IMR-90 (cell line): Measurements from ENCODE around the gene ADAMTS13. TPM values are rescaled to one million over a fixed set of nuclear protein-coding genes. Genes with fewer than 3 reads are reported as not detected.
A peak's percentile ranks its signal among the peaks of the same experiment; 100 is the strongest.

ENCODE experiments used
- ATAC-seq: fragments of 200-7000 bp; cut with Tn5 transposase; 2 replicates; pipeline ENCODE4 v1.9.1; 2020; ENCODE audit warnings: low read depth, mild to moderate bottlenecking, moderate library complexity
- BruUV-seq: library from RNA; stranded (reverse); fragments of 400-500 nt; replicated peaks from 2 replicates; lab custom pipeline; 2021; lab: Mats Ljungman, UMichigan
- CTCF ChIA-PET: fragments of 300-600 bp; formaldehyde crosslinking; extraction: SDS; loops from one replicate; lab custom pipeline; 2021; ENCODE audit warnings: antibody characterized with exemption; lab: Yijun Ruan, JAX
- POLR2A ChIA-PET: fragments of 300-600 bp; sonication (Branson Sonifier 250); formaldehyde crosslinking; loops from one replicate; lab custom pipeline; 2022; ENCODE audit warnings: antibody characterized with exemption; ENCODE audit not compliant: unreplicated experiment; lab: Charles Lee
- DNase-seq: peaks from one replicate; pipeline ENCODE4 v3.0.0; 2013
- H2AFZ ChIP-seq: replicated peaks from 2 replicates; pipeline ENCODE3; 2013; ENCODE audit warnings: low read length, mild to moderate bottlenecking; ENCODE audit not compliant: poor library complexity
- H2AK5ac ChIP-seq: 2 replicates; pipeline ENCODE4 v1.6.1; 2013; ENCODE audit warnings: low read depth, low read length, inconsistent platforms
- H2AK9ac ChIP-seq: replicated peaks from 2 replicates; pipeline ENCODE3; 2013; ENCODE audit warnings: mild to moderate bottlenecking, low read depth, low read length, moderate library complexity; ENCODE audit not compliant: poor library complexity
- H2BK120ac ChIP-seq: 2 replicates; pipeline ENCODE4 v1.6.1; 2013; ENCODE audit warnings: low read depth, low read length, inconsistent platforms
- H2BK15ac ChIP-seq: 3 replicates; pipeline ENCODE4 v1.6.1; 2013; ENCODE audit warnings: low read depth, low read length, inconsistent platforms
- H2BK20ac ChIP-seq: 2 replicates; pipeline ENCODE4 v1.6.1; 2013; ENCODE audit warnings: low read depth, mild to moderate bottlenecking, inconsistent platforms, low read length, moderate library complexity
- H2BK5ac ChIP-seq: 2 replicates; pipeline ENCODE4 v1.6.1; 2013; ENCODE audit warnings: mild to moderate bottlenecking, low read depth, low read length, inconsistent platforms; ENCODE audit not compliant: poor library complexity, severe bottlenecking
- H3K14ac ChIP-seq: replicated peaks from 2 replicates; pipeline ENCODE4 v1.6.1; 2013; ENCODE audit warnings: low read depth, low read length, inconsistent platforms
- H3K18ac ChIP-seq: 2 replicates; pipeline ENCODE4 v1.6.1; 2013; ENCODE audit warnings: low read depth, low read length, control low read depth
- H3K23ac ChIP-seq: 2 replicates; pipeline ENCODE4 v1.6.1; 2013; ENCODE audit warnings: low read depth, low read length, inconsistent platforms
- H3K27ac ChIP-seq: 2 replicates; pipeline ENCODE4 v1.5.1; 2013; ENCODE audit warnings: mild to moderate bottlenecking, control low read depth, low read length; ENCODE audit not compliant: insufficient read depth
- H3K27me3 ChIP-seq: 2 replicates; pipeline ENCODE4 v1.6.1; 2013; ENCODE audit warnings: low read length; ENCODE audit not compliant: control insufficient read depth, insufficient read depth
- H3K36me3 ChIP-seq: 2 replicates; pipeline ENCODE4 v1.6.1; 2013; ENCODE audit warnings: low read length, mixed read lengths; ENCODE audit not compliant: control insufficient read depth, insufficient read depth
- H3K4ac ChIP-seq: 2 replicates; pipeline ENCODE4 v1.6.1; 2013; ENCODE audit warnings: low read depth, low read length, inconsistent platforms
- H3K4me1 ChIP-seq: 2 replicates; pipeline ENCODE4 v1.6.1; 2013; ENCODE audit warnings: low read length, mixed read lengths; ENCODE audit not compliant: control insufficient read depth, insufficient read depth
- H3K4me2 ChIP-seq: 2 replicates; pipeline ENCODE4 v1.6.1; 2013; ENCODE audit warnings: low read depth, mild to moderate bottlenecking, control low read depth, low read length, moderate library complexity
- H3K4me3 ChIP-seq: 2 replicates; pipeline ENCODE4 v1.5.1; 2013; ENCODE audit warnings: low read depth, mild to moderate bottlenecking, control low read depth, low read length, moderate library complexity; ENCODE audit not compliant: insufficient read depth
- H3K56ac ChIP-seq: 2 replicates; pipeline ENCODE4 v1.6.1; 2013; ENCODE audit warnings: low read length, inconsistent platforms; ENCODE audit not compliant: insufficient read depth; ENCODE audit errors: extremely low read depth
- H3K79me1 ChIP-seq, 2 experiments: 2 replicates each; pipeline ENCODE4 v1.6.1; 2013; ENCODE audit warnings: low read length in 2 of 2, inconsistent platforms in 1 of 2, low read depth in 1 of 2
- H3K9ac ChIP-seq: 2 replicates; pipeline ENCODE4 v1.6.1; 2013; ENCODE audit warnings: low read depth, low read length, control low read depth
- H3K9me1 ChIP-seq: 2 replicates; pipeline ENCODE4 v1.6.1; 2013; ENCODE audit warnings: low read length, inconsistent platforms; ENCODE audit not compliant: insufficient read depth
- H3K9me3 ChIP-seq: 2 replicates; pipeline ENCODE4 v1.6.1; 2013; ENCODE audit warnings: low read length; ENCODE audit not compliant: control insufficient read depth, insufficient read depth
- H4K20me1 ChIP-seq: 2 replicates; pipeline ENCODE4 v1.6.1; 2013; ENCODE audit warnings: low read length, inconsistent platforms; ENCODE audit not compliant: insufficient read depth
- H4K5ac ChIP-seq: 2 replicates; pipeline ENCODE4 v1.6.1; 2013; ENCODE audit warnings: mild to moderate bottlenecking, low read depth, low read length, control low read depth
- H4K8ac ChIP-seq, 2 experiments: 2 replicates each; pipeline ENCODE4 v1.6.1; 2013; ENCODE audit warnings: low read depth in 2 of 2, low read length in 2 of 2, control low read depth in 1 of 2, inconsistent platforms in 1 of 2
- H4K91ac ChIP-seq: 2 replicates; pipeline ENCODE4 v1.6.1; 2013; ENCODE audit warnings: low read depth, low read length, inconsistent platforms; ENCODE audit not compliant: insufficient read depth
- BHLHE40 ChIP-seq: fragments of 150-350 bp; IDR thresholded peaks from 2 replicates; pipeline ENCODE4 v1.6.1; 2016; ENCODE audit warnings: mild to moderate bottlenecking, low read depth, low read length
- CHD1 ChIP-seq: IDR thresholded peaks from 2 replicates; pipeline ENCODE4 v1.6.1; 2012; ENCODE audit warnings: low read depth, low read length, improper control_type of control experiment
- FOS ChIP-seq: fragments of 150-350 bp; IDR thresholded peaks from 2 replicates; pipeline ENCODE4 v1.6.1; 2016; ENCODE audit warnings: low read depth, low read length
- MAFK ChIP-seq: IDR thresholded peaks from 2 replicates; pipeline ENCODE4 v1.6.1; 2012; ENCODE audit warnings: low read depth, low read length, improper control_type of control experiment
- MAZ ChIP-seq: IDR thresholded peaks from 2 replicates; pipeline ENCODE4 v1.6.1; 2012; ENCODE audit warnings: low read depth, mild to moderate bottlenecking, low read length, improper control_type of control experiment, moderate library complexity, borderline replicate concordance
- NFE2L2 ChIP-seq: fragments of 150-350 bp; IDR thresholded peaks from 2 replicates; pipeline ENCODE4 v1.6.1; 2016; ENCODE audit warnings: low read depth, mild to moderate bottlenecking, low read length
- RAD21 ChIP-seq: IDR thresholded peaks from 2 replicates; pipeline ENCODE4 v1.6.1; 2012; ENCODE audit warnings: low read length, improper control_type of control experiment
- WGBS, 2 experiments: methylation state at CpG; one replicate each; pipeline versions ENCODE4 v1.1.5 to v1.1.7; 2013; ENCODE audit warnings: missing lambda C conversion rate in 2 of 2; ENCODE audit not compliant: insufficient read length in 1 of 2; ENCODE audit errors: extremely low coverage in 2 of 2; 5-methylcytosine and 5-hydroxymethylcytosine counted together
- dilution Hi-C: fragments of 300-500 bp; cut with HindIII; formaldehyde crosslinking; loops from one replicate; pipeline ENCODE4 v1.14.3; 2018; ENCODE audit warnings: low sequenced_read_pairs; ENCODE audit not compliant: unreplicated experiment
- in situ Hi-C: fragments of 300-500 bp; cut with MboI; formaldehyde crosslinking; loops from 3 replicates; pipeline ENCODE4 v1.14.3; 2019; ENCODE audit warnings: low sequenced_read_pairs, inconsistent platforms, mixed read lengths
- intact Hi-C: fragments of 100-400 bp; cut with micrococcal nuclease; formaldehyde crosslinking; loops from 2 replicates; pipeline ENCODE4 v1.10.0; 2022
- polyA plus RNA-seq, 3 experiments: library from polyadenylated mRNA; depleted of rRNA; stranded (reverse); fragments of >200 nt; gene quantifications; 2 replicates each; pipeline ENCODE4 v1.2.3, GENCODE V29; 2012; ENCODE audit warnings: low replicate concordance in 1 of 3
- total RNA-seq: library from RNA; depleted of rRNA; stranded (reverse); fragments of >200 nt; gene quantifications from 2 replicates; pipeline ENCODE4 v1.2.3, GENCODE V29; 2012
- TF ChIP-seq, protein P1 (sequence below): fragments of 150-350 bp; IDR thresholded peaks from 2 replicates; pipeline ENCODE4 v1.6.1; 2017; ENCODE audit warnings: mild to moderate bottlenecking, antibody characterized with exemption, low read length, low read depth

The ADAMTS13 gene
- total and polyA plus RNA-seq, 2 of the 4 experiments (the other 2 are of a cell fraction) = 0.18 to 2.8 TPM

DNA sequence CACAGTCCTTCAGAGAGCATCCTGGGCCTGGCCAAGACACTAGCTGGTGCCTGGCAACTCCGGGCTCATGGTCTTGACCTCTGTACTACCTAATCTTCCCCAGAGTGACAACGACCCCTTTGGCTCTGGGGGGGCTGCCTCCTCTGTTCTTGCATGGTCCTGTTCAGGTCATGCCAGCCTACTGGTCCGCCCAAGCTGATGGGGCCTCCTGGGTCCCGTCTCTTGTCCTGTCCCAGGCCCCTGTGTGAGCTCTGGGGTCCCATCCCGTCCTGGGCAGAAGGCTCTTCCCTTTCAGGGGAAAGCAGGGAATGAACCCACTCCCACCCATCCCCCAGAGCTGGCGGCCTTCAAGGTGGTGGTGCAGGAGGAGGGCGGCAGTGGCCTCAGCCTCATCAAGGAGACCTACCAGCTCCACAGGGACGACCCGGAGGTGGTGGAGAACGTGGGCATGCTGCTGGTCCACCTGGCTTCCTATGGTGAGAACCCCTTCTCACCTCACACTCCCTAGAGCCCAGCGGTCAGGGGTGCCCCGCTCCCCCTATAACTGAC lies 17.6 kb upstream of the ADAMTS13 start:
- no peak overlapping the region for H2AK5ac ChIP-seq
- H3K4me2 ChIP-seq = no peak overlapping the region
- no peak overlapping the region for H4K91ac ChIP-seq
- peaks cover 2% of the 10 kb centered on the region; the same call in 1 of the 2 replicates for H3K4me1 ChIP-seq
- no peaks in the 10 kb centered on the region for H3K9me3 ChIP-seq
- H3K14ac ChIP-seq = no peak overlapping the region
- no peak overlapping the region for H2BK5ac ChIP-seq
- H2BK20ac ChIP-seq = no peak overlapping the region
- H3K27ac ChIP-seq = no peak overlapping the region
- H3K4me3 ChIP-seq = no peak overlapping the region
- 0 out of 2 replicates have a peak, but pooled peaks cover 4% of the 10 kb centered on the region for H3K9me1 ChIP-seq
- H2AK9ac ChIP-seq = peak overlapping the region; percentile 40
- ATAC-seq = no peak
- dilution Hi-C loops (no loop called here), intact Hi-C loops (loop anchor here (5.0 kb wide), 1 partner anchor 588 kb away; the partner anchor contains the start of gene VAV2), in situ Hi-C loops (loop anchor here (10.0 kb wide), 2 partner anchors 80 to 320 kb away; no protein-coding TSS in a partner anchor)
- no peak overlapping the region for H2BK15ac ChIP-seq
- 83% methylated on average over 2 of the region's 12 CpGs; no CpG with 5 or more reads in 1 of the 2 experiments for WGBS, 2 experiments
- H3K4ac ChIP-seq = no peak overlapping the region
- H3K9ac ChIP-seq = no peak overlapping the region
- no peak overlapping the region for H4K8ac ChIP-seq
- CTCF ChIA-PET = no interaction called here
- H3K79me1 ChIP-seq = peaks cover 0 to 22% of the 10 kb centered on the region in 2 experiments; a peak in 2 of 4 replicates
- BruUV-seq = no TSS peak
- H2AFZ ChIP-seq = no peak overlapping the region
- no peak overlapping the region for H4K5ac ChIP-seq
- H3K36me3 ChIP-seq = peaks cover 28% of the 10 kb centered on the region
- H3K27me3 ChIP-seq = no peaks in the 10 kb centered on the region
- H3K18ac ChIP-seq = no peak overlapping the region
- peaks cover 17% of the 10 kb centered on the region; the same call in 1 of the 2 replicates for H4K20me1 ChIP-seq
- no peak overlapping the region for H3K23ac ChIP-seq
- TF ChIP-seq, protein P1, sequence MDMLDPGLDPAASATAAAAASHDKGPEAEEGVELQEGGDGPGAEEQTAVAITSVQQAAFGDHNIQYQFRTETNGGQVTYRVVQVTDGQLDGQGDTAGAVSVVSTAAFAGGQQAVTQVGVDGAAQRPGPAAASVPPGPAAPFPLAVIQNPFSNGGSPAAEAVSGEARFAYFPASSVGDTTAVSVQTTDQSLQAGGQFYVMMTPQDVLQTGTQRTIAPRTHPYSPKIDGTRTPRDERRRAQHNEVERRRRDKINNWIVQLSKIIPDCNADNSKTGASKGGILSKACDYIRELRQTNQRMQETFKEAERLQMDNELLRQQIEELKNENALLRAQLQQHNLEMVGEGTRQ = no peak
- TF ChIP-seq FOS (no peak), MAZ (no peak), CHD1 (no peak), BHLHE40 (no peak), RAD21 (no peak), MAFK (no peak), NFE2L2 (no peak)
- no peak for DNase-seq
- POLR2A ChIA-PET = no interaction called here
- H3K56ac ChIP-seq = no peak overlapping the region
- no peak overlapping the region for H2BK120ac ChIP-seq
